ENCODE data around the gene KIF20B. TPM values are rescaled to one million over a fixed set of nuclear protein-coding genes. Genes with fewer than 3 reads are reported as not detected.

The KIF20B gene
- total RNA-seq, 2 experiments from 2014 or later: 17.1 to 18.4 TPM

- intact Hi-C loops (cut with DNase I, micrococcal nuclease): no loop called here
Measured at GRCh38 chr10:89738551-89739209, 37.3 kb downstream of the KIF20B start.

DNA sequence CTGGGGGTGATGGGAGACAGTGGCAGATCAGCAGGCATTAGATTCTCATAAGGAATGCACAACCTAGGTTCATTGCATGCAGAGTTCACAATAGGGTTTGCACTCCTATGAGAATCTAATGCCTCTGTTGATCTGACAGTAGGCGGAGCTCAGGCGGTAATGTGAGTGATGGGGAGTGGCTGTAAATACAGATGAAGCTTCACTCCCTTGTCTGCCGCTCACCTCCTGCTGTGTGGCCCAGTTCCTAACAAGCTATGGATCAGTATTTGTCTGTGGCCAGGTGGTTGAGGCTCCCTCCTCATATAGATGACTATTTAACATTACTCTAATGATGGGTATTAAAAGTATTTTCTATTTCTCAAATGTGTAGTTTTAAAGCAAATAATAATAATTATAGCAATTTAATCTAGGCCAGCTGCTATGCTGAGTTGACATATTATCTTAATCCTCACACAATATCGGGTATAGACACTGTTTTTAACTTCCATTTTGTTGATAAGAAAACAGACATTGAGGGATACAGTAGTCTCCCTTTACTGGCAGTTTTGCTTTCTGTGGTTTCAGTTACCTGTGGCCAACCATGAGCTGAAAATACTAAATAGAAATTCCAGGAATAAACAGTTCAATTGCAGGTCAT, 39.9 kb downstream of the KIF20B start:
- H3K27ac Mint-ChIP-seq: no peak overlapping the region
- no peak overlapping the region for H3K27ac ChIP-seq (ENCODE audit: low read depth in 1 of 2, low read length in 2 of 2)
- no peak for DNase-seq
- TF ChIP-seq CTCF (IDR thresholded peaks at IDR 0.05): no peak
- H3K4me1 Mint-ChIP-seq (ENCODE audit: low read depth): no peaks in the 10 kb centered on the region
- H3K9me3 ChIP-seq (ENCODE audit: control insufficient read depth in 1 of 2, insufficient read depth in 1 of 2, low read length in 2 of 2): no peaks in the 10 kb centered on the region
- no peaks in the 10 kb centered on the region for H3K27me3 Mint-ChIP-seq
- no peak overlapping the region for H3K4me3 Mint-ChIP-seq
- H3K4me3 ChIP-seq (ENCODE audit: low read length): no peak overlapping the region
- peaks cover 10% of the 10 kb centered on the region for H3K36me3 ChIP-seq (ENCODE audit: insufficient read depth, low read length)
- intact Hi-C loops (cut with DNase I, micrococcal nuclease): no loop called here
- POLR2A ChIA-PET: no interaction called here
- no peak for ATAC-seq (ENCODE audit: poor library complexity)
- CTCF ChIA-PET: no interaction called here
- H3K36me3 Mint-ChIP-seq (ENCODE audit: low read depth): peaks cover 44% of the 10 kb centered on the region
- peaks cover 3% of the 10 kb centered on the region for H3K9me3 Mint-ChIP-seq
- H3K27me3 ChIP-seq (ENCODE audit: control insufficient read depth in 1 of 2, insufficient read depth in 2 of 2, low read length in 2 of 2): no peaks in the 10 kb centered on the region
- H3K4me1 ChIP-seq (ENCODE audit: insufficient read depth, low read length): no peaks in the 10 kb centered on the region

More at GRCh38 chr10:89738551-89739209, 37.3 kb downstream of the KIF20B start:
- TF ChIP-seq CTCF (IDR thresholded peaks at IDR 0.05): no peak
- no peaks in the 10 kb centered on the region for H3K9me3 ChIP-seq (ENCODE audit: control insufficient read depth in 1 of 2, insufficient read depth in 1 of 2, low read length in 2 of 2)
- Mint-ChIP-seq H3K27me3 (no peaks in the 10 kb centered on the region), H3K36me3 (ENCODE audit: low read depth) (peaks cover 31% of the 10 kb centered on the region), H3K27ac (no peak overlapping the region), H3K9me3 (no peaks in the 10 kb centered on the region), H3K4me1 (ENCODE audit: low read depth) (no peaks in the 10 kb centered on the region), H3K4me3 (no peak overlapping the region)
- H3K4me1 ChIP-seq (ENCODE audit: insufficient read depth, low read length): no peaks in the 10 kb centered on the region
- ChIA-PET CTCF (interaction anchor here (1.0 kb wide), 1 partner anchor 12 kb away, joined by 3 read pairs; no protein-coding TSS in a partner anchor), POLR2A (interaction anchor here (1.2 kb wide), 1 partner anchor 37 kb away, joined by 4 read pairs; the partner anchor contains the start of gene KIF20B)
- ATAC-seq (ENCODE audit: poor library complexity) (no peak), DNase-seq (peak in 3 of 14 experiments; percentile 6 to 42 (median 13))
- H3K27ac ChIP-seq (ENCODE audit: low read depth in 1 of 2, low read length in 2 of 2): no peak overlapping the region
- no peak overlapping the region for H3K4me3 ChIP-seq (ENCODE audit: low read length)
- no peaks in the 10 kb centered on the region for H3K36me3 ChIP-seq (ENCODE audit: insufficient read depth, low read length)
- no peaks in the 10 kb centered on the region for H3K27me3 ChIP-seq (ENCODE audit: control insufficient read depth in 1 of 2, insufficient read depth in 2 of 2, low read length in 2 of 2)

DNA sequence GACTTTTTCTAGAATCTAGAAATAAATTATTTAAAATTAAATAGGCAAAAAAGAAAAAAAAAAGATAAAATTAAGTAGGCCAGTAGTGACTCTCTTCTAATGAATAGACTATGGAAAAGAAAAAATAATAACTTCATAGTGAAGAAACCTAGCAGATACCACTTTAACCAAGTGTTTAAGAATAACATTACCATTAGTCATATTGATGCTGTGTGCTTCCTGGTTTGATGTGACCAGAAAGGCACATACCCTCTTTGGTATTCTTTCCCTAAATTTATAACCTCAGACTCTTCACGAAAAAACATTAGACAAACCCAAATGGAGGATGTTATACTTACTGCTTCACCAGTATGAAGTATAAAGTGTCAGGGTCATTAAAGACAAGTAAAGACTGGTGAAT, 42.6 kb downstream of the KIF20B start:
- no peaks in the 10 kb centered on the region for H3K27me3 Mint-ChIP-seq
- ChIA-PET CTCF (no interaction called here), POLR2A (no interaction called here)
- ATAC-seq (ENCODE audit: poor library complexity) (no peak), DNase-seq (no peak)
- no peaks in the 10 kb centered on the region for H3K4me1 Mint-ChIP-seq (ENCODE audit: low read depth)
- H3K36me3 ChIP-seq (ENCODE audit: insufficient read depth, low read length): peaks cover 11% of the 10 kb centered on the region
- H3K27me3 ChIP-seq (ENCODE audit: control insufficient read depth in 1 of 2, insufficient read depth in 2 of 2, low read length in 2 of 2): no peaks in the 10 kb centered on the region
- H3K27ac Mint-ChIP-seq: no peak overlapping the region
- no peak overlapping the region for H3K4me3 ChIP-seq (ENCODE audit: low read length)
- H3K9me3 ChIP-seq (ENCODE audit: control insufficient read depth in 1 of 2, insufficient read depth in 1 of 2, low read length in 2 of 2): no peaks in the 10 kb centered on the region
- TF ChIP-seq CTCF (IDR thresholded peaks at IDR 0.05): no peak
- intact Hi-C loops (cut with DNase I, micrococcal nuclease): no loop called here
- no peaks in the 10 kb centered on the region for H3K4me1 ChIP-seq (ENCODE audit: insufficient read depth, low read length)
- no peak overlapping the region for H3K27ac ChIP-seq (ENCODE audit: low read depth in 1 of 2, low read length in 2 of 2)
- no peak overlapping the region for H3K4me3 Mint-ChIP-seq
- peaks cover 44% of the 10 kb centered on the region for H3K36me3 Mint-ChIP-seq (ENCODE audit: low read depth)
- peaks cover 3% of the 10 kb centered on the region for H3K9me3 Mint-ChIP-seq

All from CD4-positive, alpha-beta T cell (primary cell).